H9 (cell line): ENCODE results near the gene ARRDC2. TPM values are rescaled to one million over a fixed set of nuclear protein-coding genes. Genes with fewer than 3 reads are reported as not detected.

Experiments used
- DNase-seq: peaks from one replicate; pipeline ENCODE4 v3.0.0-alpha.2; 2017
- H2AFZ ChIP-seq: one replicate; pipeline ENCODE4 v1.6.1; 2013; ENCODE audit warnings: mild to moderate bottlenecking, low read length, control low read depth, moderate library complexity
- H2AK5ac ChIP-seq: 2 replicates; pipeline ENCODE4 v1.6.1; 2013; ENCODE audit warnings: low read length, control low read depth, mixed read lengths; ENCODE audit not compliant: insufficient read length
- H2BK120ac ChIP-seq: one replicate; pipeline ENCODE4 v1.6.1; 2013; ENCODE audit warnings: low read depth, mild to moderate bottlenecking, low read length, control low read depth, inconsistent platforms; ENCODE audit not compliant: poor library complexity, severe bottlenecking
- H2BK12ac ChIP-seq: 2 replicates; pipeline ENCODE4 v1.6.1; 2013; ENCODE audit warnings: low read length, control low read depth, mixed read lengths, low read depth; ENCODE audit not compliant: insufficient read length
- H2BK15ac ChIP-seq: 2 replicates; pipeline ENCODE4 v1.6.1; 2013; ENCODE audit warnings: low read depth, low read length, control low read depth
- H2BK20ac ChIP-seq: one replicate; pipeline ENCODE4 v1.6.1; 2013; ENCODE audit warnings: low read depth, mild to moderate bottlenecking, low read length, control low read depth, inconsistent platforms; ENCODE audit not compliant: poor library complexity, severe bottlenecking
- H2BK5ac ChIP-seq: 2 replicates; pipeline ENCODE4 v1.6.1; 2013; ENCODE audit warnings: low read length, control low read depth, mixed read lengths; ENCODE audit not compliant: insufficient read length
- H3K14ac ChIP-seq: 2 replicates; pipeline ENCODE4 v1.6.1; 2013; ENCODE audit warnings: low read length, control low read depth; ENCODE audit not compliant: insufficient read depth
- H3K18ac ChIP-seq: 2 replicates; pipeline ENCODE4 v1.6.1; 2013; ENCODE audit warnings: low read depth, mild to moderate bottlenecking, mixed read lengths, low read length, control low read depth; ENCODE audit not compliant: insufficient read length
- H3K23ac ChIP-seq: 2 replicates; pipeline ENCODE4 v1.6.1; 2013; ENCODE audit warnings: low read length, control low read depth, mixed read lengths, low read depth; ENCODE audit not compliant: insufficient read length
- H3K23me2 ChIP-seq: 2 replicates; pipeline ENCODE4 v1.6.1; 2013; ENCODE audit warnings: low read depth, mild to moderate bottlenecking, mixed read lengths, low read length, control low read depth; ENCODE audit not compliant: insufficient read length, poor library complexity, severe bottlenecking
- H3K27ac ChIP-seq: 2 replicates; pipeline ENCODE4 v1.5.1; 2013; ENCODE audit warnings: low read length, control low read depth, mixed read lengths, low read depth; ENCODE audit not compliant: insufficient read length
- H3K27me3 ChIP-seq: 2 replicates; pipeline ENCODE4 v1.6.1; 2013; ENCODE audit warnings: low read length, control low read depth, inconsistent platforms; ENCODE audit not compliant: insufficient read depth
- H3K4ac ChIP-seq: 2 replicates; pipeline ENCODE4 v1.6.1; 2013; ENCODE audit warnings: low read depth, mild to moderate bottlenecking, control low read depth, inconsistent platforms, low read length, moderate library complexity
- H3K4me1 ChIP-seq: 2 replicates; pipeline ENCODE4 v1.6.1; 2013; ENCODE audit warnings: low read length, control low read depth, inconsistent platforms; ENCODE audit not compliant: insufficient read depth
- H3K4me2 ChIP-seq: 2 replicates; pipeline ENCODE4 v1.6.1; 2013; ENCODE audit warnings: low read length, control low read depth, mixed read lengths; ENCODE audit not compliant: insufficient read length, insufficient read depth
- H3K56ac ChIP-seq: 2 replicates; pipeline ENCODE4 v1.6.1; 2013; ENCODE audit warnings: low read depth, mild to moderate bottlenecking, mixed read lengths, low read length, control low read depth; ENCODE audit not compliant: insufficient read length
- H3K79me1 ChIP-seq: 2 replicates; pipeline ENCODE4 v1.6.1; 2013; ENCODE audit warnings: low read depth, mild to moderate bottlenecking, moderate library complexity, low read length, control low read depth, inconsistent platforms; ENCODE audit not compliant: insufficient read depth, poor library complexity, severe bottlenecking
- H3K79me2 ChIP-seq: 2 replicates; pipeline ENCODE4 v1.6.1; 2013; ENCODE audit warnings: low read length, control low read depth, inconsistent platforms; ENCODE audit not compliant: insufficient read depth
- H3K9ac ChIP-seq: 2 replicates; pipeline ENCODE4 v1.6.1; 2013; ENCODE audit warnings: low read length, control low read depth, mixed read lengths; ENCODE audit not compliant: insufficient read length; ENCODE audit errors: extremely low read depth
- H3K9me3 ChIP-seq: one replicate; pipeline ENCODE4 v1.6.1; 2013; ENCODE audit warnings: low read depth, low read length, inconsistent platforms; ENCODE audit not compliant: control insufficient read depth
- H3T11ph ChIP-seq: one replicate; pipeline ENCODE4 v1.6.1; 2013; ENCODE audit warnings: mild to moderate bottlenecking, low read length, control low read depth, inconsistent platforms
- H4K20me1 ChIP-seq: one replicate; pipeline ENCODE4 v1.6.1; 2013; ENCODE audit not compliant: control insufficient read depth, insufficient read length, insufficient read depth
- H4K5ac ChIP-seq: 2 replicates; pipeline ENCODE4 v1.6.1; 2013; ENCODE audit warnings: low read depth, mild to moderate bottlenecking, mixed read lengths, low read length, control low read depth; ENCODE audit not compliant: insufficient read length
- H4K8ac ChIP-seq: replicated peaks from 2 replicates; pipeline ENCODE4 v1.6.1; 2013; ENCODE audit warnings: low read length, control low read depth, mixed read lengths, low read depth; ENCODE audit not compliant: insufficient read length
- H4K91ac ChIP-seq: 2 replicates; pipeline ENCODE4 v1.6.1; 2013; ENCODE audit warnings: low read depth, mild to moderate bottlenecking, moderate library complexity, mixed read lengths, low read length, control low read depth; ENCODE audit not compliant: insufficient read length
- H3K27ac Mint-ChIP-seq, 3 experiments: 2 replicates in 2 of 3; 3 replicates in 1 of 3; pipeline ENCODE4 v1.8.0; 2020 to 2021; ENCODE audit warnings: mixed read lengths in 3 of 3, mild to moderate bottlenecking in 1 of 3, moderate library complexity in 1 of 3
- H3K27me3 Mint-ChIP-seq: 2 replicates; pipeline ENCODE4 v1.8.0; 2021; ENCODE audit warnings: low read depth, mild to moderate bottlenecking, moderate library complexity, mixed read lengths
- H3K36me3 Mint-ChIP-seq, 3 experiments: 2 replicates in 2 of 3; 3 replicates in 1 of 3; pipeline ENCODE4 v1.8.0; 2020 to 2021; ENCODE audit warnings: low read depth in 3 of 3, mixed read lengths in 3 of 3; ENCODE audit not compliant: insufficient read depth in 1 of 3
- H3K4me1 Mint-ChIP-seq, 2 experiments: 2 replicates each; pipeline ENCODE4 v1.8.0; 2020; ENCODE audit warnings: mixed read lengths in 2 of 2
- H3K4me3 Mint-ChIP-seq, 2 experiments: 2 replicates in 1 of 2; 3 replicates in 1 of 2; pipeline ENCODE4 v1.8.0; 2020 to 2021; ENCODE audit warnings: mild to moderate bottlenecking in 2 of 2, mixed read lengths in 2 of 2, moderate library complexity in 1 of 2
- H3K9me3 Mint-ChIP-seq, 2 experiments: 2 replicates in 1 of 2; 3 replicates in 1 of 2; pipeline ENCODE4 v1.8.0; 2020; ENCODE audit warnings: mild to moderate bottlenecking in 2 of 2, mixed read lengths in 2 of 2, moderate library complexity in 1 of 2
- CTCF ChIP-seq: fragments of 200-600 bp; sonication (generic); conservative IDR thresholded peaks from 3 replicates; pipeline ENCODE4 v1.8.0; 2021; ENCODE audit warnings: antibody characterized with exemption, mild to moderate bottlenecking
- WGBS: extraction: QIAGEN DNeasy Blood & Tissue Kit; methylation state at CpG from one replicate; pipeline ENCODE4 v1.1.7; 2013; ENCODE audit warnings: missing lambda C conversion rate, low lambda C conversion rate, mixed read lengths; ENCODE audit not compliant: insufficient read length; ENCODE audit errors: extremely low coverage; 5-methylcytosine and 5-hydroxymethylcytosine counted together
- total RNA-seq: library from RNA; stranded (reverse); gene quantifications from 2 replicates; pipeline ENCODE4 v1.2.1, GENCODE V29; 2021

The ARRDC2 gene
- total RNA-seq, 1 experiment from 2014 or later: 10.5 TPM

DNA sequence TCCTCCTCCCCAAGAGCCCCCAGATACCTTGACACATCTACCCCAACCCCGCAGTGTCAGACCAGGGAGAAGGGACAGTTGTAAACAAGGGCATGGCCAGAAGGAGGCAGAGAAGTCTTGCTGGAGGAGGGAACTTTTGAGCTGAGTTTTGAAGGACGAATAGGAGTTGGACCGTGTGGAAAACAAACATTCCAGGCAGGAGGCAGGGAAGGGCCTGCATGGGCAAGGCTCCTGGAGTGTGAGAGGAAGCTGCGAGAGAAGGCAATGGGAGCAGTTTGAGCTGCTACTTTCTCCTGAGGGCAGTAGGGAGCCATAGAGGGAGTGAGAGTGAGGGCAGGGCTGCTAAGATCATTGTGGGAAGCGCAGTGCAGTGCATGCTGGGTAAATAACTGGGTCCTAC is 55.5 kb downstream of the ARRDC2 start:
- no peak overlapping the region for H3K23ac ChIP-seq
- no peak overlapping the region for H3K27ac ChIP-seq
- H3T11ph ChIP-seq: no peak overlapping the region
- Mint-ChIP-seq H3K4me3 (no peak overlapping the region), H3K27ac (no peak overlapping the region), H3K36me3 (no peaks in the 10 kb centered on the region), H3K4me1 (peaks cover 0 to 15% of the 10 kb centered on the region in 2 experiments; a peak in 1 of 4 replicates), H3K9me3 (peaks cover 0 to 4% of the 10 kb centered on the region in 2 experiments; a peak in 3 of 5 replicates), H3K27me3 (peaks cover 6% of the 10 kb centered on the region; the same call in 1 of the 2 replicates)
- TF ChIP-seq CTCF: peak; percentile 58
- no peak overlapping the region for H2AFZ ChIP-seq
- H2AK5ac ChIP-seq: no peak overlapping the region
- no peak overlapping the region for H3K4me2 ChIP-seq
- H3K14ac ChIP-seq: no peak overlapping the region
- no peak overlapping the region for H3K56ac ChIP-seq
- H2BK12ac ChIP-seq: no peak overlapping the region
- H3K79me2 ChIP-seq: no peaks in the 10 kb centered on the region
- no peak overlapping the region for H4K91ac ChIP-seq
- H3K23me2 ChIP-seq: no peaks in the 10 kb centered on the region
- H3K27me3 ChIP-seq: no peaks in the 10 kb centered on the region
- H4K5ac ChIP-seq: no peak overlapping the region
- H4K8ac ChIP-seq: no peak overlapping the region
- no peak overlapping the region for H2BK15ac ChIP-seq
- peak; percentile 73 for DNase-seq
- no peaks in the 10 kb centered on the region for H3K9me3 ChIP-seq
- H3K18ac ChIP-seq: no peak overlapping the region
- H3K79me1 ChIP-seq: no peaks in the 10 kb centered on the region
- no peaks in the 10 kb centered on the region for H4K20me1 ChIP-seq
- H3K4me1 ChIP-seq: no peaks in the 10 kb centered on the region
- H3K4ac ChIP-seq: no peak overlapping the region
- H2BK5ac ChIP-seq: no peak overlapping the region
- no peak overlapping the region for H2BK20ac ChIP-seq
- no CpG with 5 or more reads among the region's 5 CpGs for WGBS
- H3K9ac ChIP-seq: no peak overlapping the region
- no peak overlapping the region for H2BK120ac ChIP-seq

Other genes starting within 250 kb of the ARRDC2 start
- gene B3GNT3, start 213.0 kb upstream of the ARRDC2 start, total RNA-seq: 0.96 and 1.0 TPM in 2 replicates
- gene INSL3, start 186.7 kb upstream of the ARRDC2 start, total RNA-seq: 0.61 and 0.63 TPM in 2 replicates
- 3.3 and 3.5 TPM in 2 replicates for gene JAK3, start 160.2 kb upstream of the ARRDC2 start, total RNA-seq
- gene RPL18A, start 148.3 kb upstream of the ARRDC2 start, total RNA-seq: 2,837 and 2,851 TPM in 2 replicates
- gene SLC5A5, start 136.2 kb upstream of the ARRDC2 start, total RNA-seq: 1.7 and 1.8 TPM in 2 replicates
- gene CCDC124, start 75.2 kb upstream of the ARRDC2 start, total RNA-seq: 117 and 119 TPM in 2 replicates
- gene KCNN1, start 41.1 kb upstream of the ARRDC2 start, total RNA-seq: 8.4 and 9.2 TPM in 2 replicates
- not detected in 2 replicates for gene IL12RB1, start 78.8 kb downstream of the ARRDC2 start, total RNA-seq
- gene MAST3, start 89.6 kb downstream of the ARRDC2 start, total RNA-seq: 9.6 and 10.4 TPM in 2 replicates
- 42.8 and 45.1 TPM in 2 replicates for gene PIK3R2, start 145.0 kb downstream of the ARRDC2 start, total RNA-seq
- 23.6 and 28.0 TPM in 2 replicates for gene IFI30, start 165.6 kb downstream of the ARRDC2 start, total RNA-seq
- 22.4 and 26.4 TPM in 2 replicates for gene MPV17L2, start 185.0 kb downstream of the ARRDC2 start, total RNA-seq
- gene RAB3A, start 195.9 kb downstream of the ARRDC2 start, total RNA-seq: 6.8 and 8.5 TPM in 2 replicates
- 1.4 and 1.8 TPM in 2 replicates for gene PDE4C, start 218.3 kb downstream of the ARRDC2 start, total RNA-seq